Spleen (tissue), 7 donors: ENCODE measurements around the gene SPATS2L.

Experiments
- POLR2A ChIP-seq, 3 donors: fragments of 450-650 bp; IDR thresholded peaks; one replicate each; pipeline ENCODE4 v1.5.1; 2017; ENCODE audit warnings: antibody characterized with exemption in 3 of 3, mild to moderate bottlenecking in 1 of 3
- POLR2AphosphoS5 ChIP-seq, 3 donors: sonication (generic); formaldehyde crosslinking; IDR thresholded peaks; one replicate each; pipeline ENCODE4 v1.5.1; 2017; ENCODE audit warnings: antibody characterized with exemption in 3 of 3
- TF ChIP-seq, protein P1 (sequence below), 11 experiments: fragments of 200-600 bp in 7 of 11; fragments of 450-650 bp in 4 of 11; sonication (generic) in 4 of 11; IDR thresholded peaks in 8 of 11; conservative IDR thresholded peaks in 3 of 11; 1 replicate in 7 of 11; 2 replicates in 4 of 11; pipeline versions ENCODE4 v1.4.0 to v1.8.0; 2016 to 2021; ENCODE audit warnings: antibody characterized with exemption in 11 of 11, inconsistent platforms in 4 of 11, mild to moderate bottlenecking in 1 of 11
- donor health status: DM: no; HTN: no; CAD: no; lungs with moderate emphysema.
- donor health status: DM: no; HTN: no; CAD: no.
- donor health status: DM: no; HTN: no; CAD: no.

- TF ChIP-seq POLR2A (IDR thresholded peaks at IDR 0.05): no peak
- TF ChIP-seq, protein P1, sequence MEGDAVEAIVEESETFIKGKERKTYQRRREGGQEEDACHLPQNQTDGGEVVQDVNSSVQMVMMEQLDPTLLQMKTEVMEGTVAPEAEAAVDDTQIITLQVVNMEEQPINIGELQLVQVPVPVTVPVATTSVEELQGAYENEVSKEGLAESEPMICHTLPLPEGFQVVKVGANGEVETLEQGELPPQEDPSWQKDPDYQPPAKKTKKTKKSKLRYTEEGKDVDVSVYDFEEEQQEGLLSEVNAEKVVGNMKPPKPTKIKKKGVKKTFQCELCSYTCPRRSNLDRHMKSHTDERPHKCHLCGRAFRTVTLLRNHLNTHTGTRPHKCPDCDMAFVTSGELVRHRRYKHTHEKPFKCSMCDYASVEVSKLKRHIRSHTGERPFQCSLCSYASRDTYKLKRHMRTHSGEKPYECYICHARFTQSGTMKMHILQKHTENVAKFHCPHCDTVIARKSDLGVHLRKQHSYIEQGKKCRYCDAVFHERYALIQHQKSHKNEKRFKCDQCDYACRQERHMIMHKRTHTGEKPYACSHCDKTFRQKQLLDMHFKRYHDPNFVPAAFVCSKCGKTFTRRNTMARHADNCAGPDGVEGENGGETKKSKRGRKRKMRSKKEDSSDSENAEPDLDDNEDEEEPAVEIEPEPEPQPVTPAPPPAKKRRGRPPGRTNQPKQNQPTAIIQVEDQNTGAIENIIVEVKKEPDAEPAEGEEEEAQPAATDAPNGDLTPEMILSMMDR (IDR thresholded peaks at IDR 0.05 in 8 of 11, conservative IDR thresholded peaks at IDR 0.05 in 3 of 11): no peak
- no peak for TF ChIP-seq POLR2AphosphoS5 (IDR thresholded peaks at IDR 0.05)
Measured at GRCh38 chr2:200466425-200467418, 160.2 kb downstream of the SPATS2L start.
